Stimulated activated CD4-positive, alpha-beta T cell treated with anti-CD3 and anti-CD28 coated beads, Interleukin-4, amount 100 ng/mL, for 24 hours (primary cell): ENCODE data around the gene C3orf20.

Source experiments
- DNase-seq: peaks from one replicate; pipeline ENCODE4 v3.0.0-alpha.2; 2020

Gene C3orf20

GRCh38 chr3:14761866-14762265 is 86.9 kb downstream of the C3orf20 start:
- DNase-seq = no peak

DNA sequence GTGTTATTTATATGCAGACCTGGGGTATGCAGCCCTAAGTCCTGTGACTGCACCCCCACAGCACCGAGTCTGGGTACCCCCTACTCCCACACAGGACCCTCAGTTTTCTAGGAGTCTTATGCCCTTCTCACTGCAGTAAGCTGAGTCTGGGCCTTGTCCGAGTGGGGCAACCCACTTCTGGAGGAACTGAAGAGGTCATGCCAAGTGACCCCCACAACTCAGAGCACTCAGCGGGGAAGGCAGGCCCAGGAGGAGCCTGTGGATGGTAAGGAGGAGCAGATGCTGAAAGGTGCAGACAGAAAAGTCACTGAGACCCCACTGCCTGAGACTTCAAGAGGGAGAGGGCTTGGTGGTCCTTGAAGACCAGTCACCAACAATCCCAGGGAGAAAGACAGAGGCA is 87.8 kb downstream of the C3orf20 start:
- no peak for DNase-seq

DNA sequence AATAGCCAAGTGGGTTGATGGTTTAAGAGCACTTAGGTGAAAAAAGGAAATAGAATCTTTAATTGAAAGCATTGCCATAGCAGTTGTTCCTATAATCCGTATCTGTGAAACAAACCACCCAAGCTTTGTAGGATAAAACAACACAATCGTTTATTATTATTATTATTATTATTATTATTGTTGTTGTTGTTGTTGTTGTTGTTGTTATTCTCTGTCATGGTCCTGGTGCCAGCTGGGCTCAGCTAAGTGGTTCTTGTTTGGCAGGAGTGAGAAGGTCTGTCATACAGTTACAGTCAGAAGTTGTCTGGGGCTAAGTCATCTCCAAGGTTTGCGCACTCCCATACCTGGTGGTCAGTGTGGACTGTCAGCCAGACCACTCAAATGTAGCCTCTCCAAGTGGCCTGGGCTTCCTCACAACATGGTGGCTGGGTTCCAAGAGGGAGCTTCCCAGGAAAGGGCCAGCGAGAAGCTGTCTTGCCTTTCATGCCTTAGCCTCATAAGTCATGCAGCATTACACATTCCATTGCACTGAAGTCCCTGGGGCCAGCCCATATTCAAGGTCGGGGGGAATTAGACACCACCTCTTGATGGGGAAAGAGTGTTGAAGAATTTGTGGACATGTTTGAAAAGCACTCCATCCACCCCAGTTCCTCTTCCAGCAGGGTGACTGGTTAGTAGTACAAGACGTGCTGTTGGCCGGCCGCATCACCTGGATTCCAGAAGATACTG is 89.6 kb downstream of the C3orf20 start:
- DNase-seq = no peak

- DNase-seq = no peak
Measured at GRCh38 chr3:14765060-14765400, 90.1 kb downstream of the C3orf20 start.

- no peak for DNase-seq
Measured at GRCh38 chr3:14765576-14766427, 90.9 kb downstream of the C3orf20 start.

DNA sequence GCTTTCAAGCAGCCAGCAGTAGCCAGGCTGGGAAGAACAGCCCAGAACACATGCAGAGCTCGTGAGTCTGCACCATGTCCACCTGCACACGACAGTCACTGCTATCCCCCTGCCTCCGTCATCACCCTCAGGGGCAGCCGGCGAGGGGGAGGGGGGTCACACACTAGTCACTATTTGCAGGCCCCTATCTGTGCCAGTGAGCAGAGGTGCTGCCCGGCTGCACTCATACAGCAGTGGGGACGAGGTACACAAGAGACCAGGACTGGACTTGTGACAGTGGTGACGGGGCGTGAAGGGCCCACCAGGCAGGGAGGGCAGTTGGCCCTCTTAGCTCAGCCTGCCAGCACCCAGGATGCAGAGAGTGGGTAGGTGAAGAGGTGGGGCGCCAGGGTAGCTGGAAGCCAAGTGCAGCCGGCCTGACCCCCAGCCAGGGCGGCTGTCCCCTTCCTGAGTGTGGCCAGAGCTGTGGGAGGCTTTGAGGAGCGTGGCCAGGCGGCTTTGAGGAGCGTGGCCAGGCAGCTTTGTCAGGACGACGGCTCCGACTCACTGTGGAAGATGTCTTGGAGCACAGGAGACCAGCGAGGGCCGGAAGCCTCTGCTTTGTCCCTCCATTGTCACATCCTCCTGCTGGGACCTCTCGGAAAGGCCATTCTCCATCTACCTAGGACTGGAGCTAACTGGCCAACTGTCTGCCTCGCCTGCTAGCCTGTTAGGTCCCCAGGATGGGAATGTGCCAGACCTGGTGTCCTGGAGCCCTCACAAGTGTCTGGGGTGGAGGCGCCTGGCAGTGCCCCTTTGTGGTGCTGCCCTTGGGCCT is 91.7 kb downstream of the C3orf20 start:
- DNase-seq = no peak

- no peak for DNase-seq
Measured at GRCh38 chr3:14767245-14768051, 92.5 kb downstream of the C3orf20 start.

DNA sequence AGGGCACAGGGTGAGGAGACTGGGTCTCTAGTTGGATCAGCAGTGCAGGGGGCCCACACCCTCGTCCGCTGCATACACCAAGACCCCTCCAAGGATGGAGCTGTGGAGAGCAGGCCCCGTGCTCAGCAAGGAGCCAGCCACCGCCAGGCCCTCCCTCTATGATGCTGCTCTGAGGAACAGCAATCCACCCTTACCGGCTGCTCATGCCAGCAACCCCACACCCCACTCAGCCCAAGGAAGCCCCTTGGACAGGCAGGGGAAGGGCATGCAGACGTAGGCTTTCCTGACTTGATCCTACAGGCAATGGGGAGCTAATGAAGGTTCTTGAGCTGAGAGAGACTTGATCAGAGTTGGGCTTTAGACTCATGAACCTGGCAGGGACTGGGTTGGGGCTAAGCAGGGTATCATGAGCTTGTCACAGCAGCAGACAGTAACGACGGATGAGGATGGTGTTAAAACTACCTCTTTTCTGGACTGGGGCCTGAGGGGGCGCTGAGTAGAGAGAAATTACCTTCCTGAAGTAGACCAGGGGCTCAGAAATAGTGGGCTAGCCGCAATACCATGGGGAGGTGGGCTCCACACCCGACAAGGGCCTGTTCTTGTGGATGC is 93.3 kb downstream of the C3orf20 start:
- DNase-seq = no peak

DNA sequence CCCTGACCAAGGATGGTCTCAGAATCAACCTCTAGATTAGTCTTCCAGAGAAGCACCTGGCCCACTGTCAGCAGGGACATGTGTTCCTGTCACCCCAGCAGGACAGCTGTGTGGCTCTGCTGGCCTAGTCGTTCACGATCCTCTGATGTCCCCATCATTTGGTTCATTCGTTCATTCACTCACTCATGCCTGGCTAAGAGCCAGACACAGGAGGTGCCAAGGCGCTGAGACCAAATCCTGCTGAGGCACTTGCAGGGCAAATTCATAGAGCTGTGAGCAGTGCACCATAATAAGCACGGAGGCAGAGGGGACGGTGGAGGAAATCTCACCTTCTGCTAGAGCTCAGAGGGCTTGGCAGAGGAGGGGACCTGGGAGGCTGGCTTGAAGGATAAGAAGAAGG is 93.9 kb downstream of the C3orf20 start:
- no peak for DNase-seq

DNA sequence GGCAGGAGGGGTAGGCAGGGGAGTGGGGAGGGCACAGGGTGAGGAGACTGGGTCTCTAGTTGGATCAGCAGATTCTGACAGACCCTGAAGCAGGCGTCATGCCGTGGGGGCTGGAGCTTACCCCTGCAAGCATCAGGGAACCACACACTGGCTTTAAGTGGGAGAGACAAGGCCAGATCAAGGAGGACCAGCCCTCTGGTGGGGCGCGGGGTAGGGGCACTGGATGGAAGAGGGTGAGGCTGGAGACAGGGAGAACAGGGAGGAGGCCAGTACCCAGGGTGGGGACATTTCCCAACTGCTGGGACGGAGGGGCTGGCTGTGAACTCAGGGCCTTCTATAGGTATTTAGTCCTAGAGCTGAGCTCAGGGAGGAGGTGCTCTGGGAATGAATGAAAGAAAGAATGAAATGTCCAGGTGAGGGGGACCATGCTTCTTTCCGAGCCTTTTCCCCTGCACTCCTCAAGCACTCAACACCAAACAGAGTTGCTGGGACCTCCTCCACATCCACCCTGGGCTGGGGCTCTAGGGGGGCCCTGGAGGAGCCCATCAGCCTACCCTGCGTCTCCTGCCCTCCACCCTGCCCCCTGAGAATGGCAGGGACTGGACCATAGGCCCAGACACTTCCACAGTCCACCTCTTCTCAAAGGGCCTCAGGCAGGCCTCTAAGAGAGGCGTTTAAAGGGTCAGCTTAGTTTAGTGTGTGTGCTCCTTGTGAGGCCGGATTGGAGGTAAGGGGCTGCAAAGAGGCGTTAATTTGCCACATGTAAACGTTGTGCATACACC is 94.8 kb downstream of the C3orf20 start:
- no peak for DNase-seq

- no peak for DNase-seq
Measured at GRCh38 chr3:14770591-14770990, 95.7 kb downstream of the C3orf20 start.

DNA sequence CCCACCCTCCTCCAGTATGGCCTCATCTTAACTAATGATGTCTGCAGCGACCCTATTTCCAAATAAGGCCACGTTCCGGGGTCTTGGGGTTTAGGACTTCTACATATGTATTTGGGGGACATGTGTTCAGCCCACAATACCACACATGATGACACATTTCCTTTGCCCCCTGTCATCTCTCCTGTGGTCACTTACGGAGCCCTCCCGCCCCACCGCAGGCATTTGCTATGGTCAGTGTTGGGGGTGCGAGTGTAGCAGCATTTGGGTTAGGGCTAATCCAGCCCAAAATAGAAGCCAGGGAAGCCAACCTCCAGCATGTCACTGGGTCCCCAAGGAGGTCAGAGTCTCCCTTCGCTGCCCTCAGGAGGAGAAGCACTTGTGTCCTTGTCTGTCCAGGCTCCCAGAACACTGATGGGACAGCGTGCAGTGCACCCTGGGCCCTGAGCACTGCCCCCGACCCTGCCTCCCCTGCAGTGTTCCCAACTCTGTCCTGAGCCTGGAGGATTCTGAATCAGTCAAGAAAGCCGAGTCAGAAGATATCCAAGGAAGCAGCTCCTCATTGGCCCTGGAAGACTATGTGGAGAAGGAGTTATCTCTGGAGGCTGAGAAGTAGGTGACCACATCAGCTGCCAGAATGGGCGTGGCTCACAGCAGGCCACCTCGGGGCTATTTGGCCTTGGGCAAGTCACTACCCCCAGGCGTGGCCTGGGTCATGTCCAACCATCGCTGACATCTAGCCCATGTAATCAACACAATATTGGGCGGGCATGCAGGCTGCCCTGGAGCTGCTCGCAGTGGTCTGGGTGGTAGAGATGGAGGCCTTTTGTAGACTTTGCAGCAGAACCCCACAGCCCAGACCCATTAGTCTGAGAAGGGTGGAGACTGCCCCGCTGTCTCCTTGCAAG is 96.9 kb downstream of the C3orf20 start:
- no peak for DNase-seq

DNA sequence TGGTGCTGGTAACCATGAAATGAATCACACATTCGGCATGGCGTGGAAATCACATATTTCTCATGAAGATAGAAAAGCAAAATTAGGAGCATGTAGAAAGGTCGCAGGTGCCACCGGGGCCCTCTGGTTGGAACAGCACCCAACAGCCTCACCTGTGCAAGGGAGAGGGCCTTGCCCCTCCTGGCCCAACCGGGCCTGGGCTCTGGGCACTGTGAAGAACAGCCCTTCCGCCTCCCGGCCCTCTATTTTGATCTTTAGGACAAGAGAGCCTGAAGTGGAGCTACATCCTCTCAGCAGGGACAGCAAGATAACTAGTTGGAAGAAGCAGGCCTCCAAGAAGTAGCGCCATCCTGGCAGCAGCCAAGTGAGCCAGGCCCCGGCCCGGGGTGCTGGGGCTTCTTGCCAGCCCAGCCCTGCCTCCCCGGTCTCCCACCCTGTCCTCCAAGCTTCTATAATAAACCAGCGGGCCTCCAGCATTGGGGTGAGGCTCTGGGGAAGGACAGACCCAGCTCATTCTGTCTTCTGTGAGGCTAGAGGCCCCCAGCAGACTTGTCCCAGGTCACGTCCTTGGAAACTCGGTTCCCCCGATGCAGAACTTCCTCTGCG is 97.7 kb downstream of the C3orf20 start:
- DNase-seq = no peak

GRCh38 chr3:14773281-14773680 is 98.3 kb downstream of the C3orf20 start:
- no peak for DNase-seq

DNA sequence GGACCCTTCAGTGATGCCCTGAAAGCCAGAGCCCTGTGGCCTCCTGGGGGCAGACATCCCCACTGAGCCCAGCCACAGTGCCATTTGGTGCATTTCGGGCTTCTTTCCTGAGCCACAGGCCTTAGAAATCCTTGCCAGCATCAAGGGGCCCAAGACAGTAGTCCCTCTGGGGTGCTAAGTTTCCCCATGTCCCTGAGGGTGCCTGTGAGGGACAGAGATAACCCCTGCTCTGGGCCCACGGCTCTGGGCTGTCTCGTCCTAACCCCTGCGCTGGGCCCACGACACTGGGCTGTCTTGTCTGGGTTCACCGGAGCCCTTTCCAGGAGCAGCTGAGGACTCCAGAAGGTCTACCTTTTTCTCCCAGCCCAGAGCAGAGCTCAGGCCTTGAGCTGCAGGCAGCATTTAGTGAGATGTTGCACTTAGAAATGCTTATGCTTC is 98.8 kb downstream of the C3orf20 start:
- DNase-seq = no peak

DNA sequence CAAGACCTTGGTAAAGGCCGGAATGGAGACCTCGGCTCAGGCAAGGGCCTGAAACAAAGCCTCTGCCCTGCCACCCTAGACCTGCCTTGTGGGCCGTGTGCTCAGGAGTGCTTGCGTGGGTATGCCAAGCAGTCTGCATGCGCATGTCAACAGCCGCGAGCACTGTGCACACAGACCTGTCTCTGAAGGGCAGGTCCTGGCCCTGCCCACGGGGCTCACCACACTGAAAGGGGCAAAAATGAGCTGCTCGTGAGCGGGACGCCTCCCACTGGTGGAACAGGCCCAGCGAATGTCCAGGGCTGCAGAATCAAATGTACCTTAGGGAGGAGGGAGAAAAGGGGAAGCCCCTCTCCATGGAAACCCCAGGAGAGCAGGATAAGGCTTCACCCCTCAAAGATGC is 99.5 kb downstream of the C3orf20 start:
- no peak for DNase-seq

DNA sequence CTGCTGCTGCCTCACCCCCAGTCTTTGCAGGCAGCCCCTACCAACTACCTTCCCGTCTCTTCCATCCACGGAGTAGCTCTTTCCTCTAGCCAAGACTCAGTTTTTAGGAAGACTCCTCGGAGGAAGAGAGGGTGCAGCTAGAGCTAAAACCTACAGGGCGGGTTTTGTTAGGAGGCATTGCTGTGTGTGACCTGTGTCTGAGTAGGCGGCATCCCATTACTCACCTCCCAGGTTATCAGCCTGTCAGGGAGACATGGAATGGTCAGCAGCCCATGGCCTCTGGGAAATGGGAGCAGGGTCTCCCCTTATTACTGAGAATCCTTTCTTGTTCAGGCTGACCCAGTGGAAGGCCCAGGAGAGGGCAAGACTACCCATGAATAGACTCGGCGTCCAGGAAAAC is 100.1 kb downstream of the C3orf20 start:
- DNase-seq = no peak

DNA sequence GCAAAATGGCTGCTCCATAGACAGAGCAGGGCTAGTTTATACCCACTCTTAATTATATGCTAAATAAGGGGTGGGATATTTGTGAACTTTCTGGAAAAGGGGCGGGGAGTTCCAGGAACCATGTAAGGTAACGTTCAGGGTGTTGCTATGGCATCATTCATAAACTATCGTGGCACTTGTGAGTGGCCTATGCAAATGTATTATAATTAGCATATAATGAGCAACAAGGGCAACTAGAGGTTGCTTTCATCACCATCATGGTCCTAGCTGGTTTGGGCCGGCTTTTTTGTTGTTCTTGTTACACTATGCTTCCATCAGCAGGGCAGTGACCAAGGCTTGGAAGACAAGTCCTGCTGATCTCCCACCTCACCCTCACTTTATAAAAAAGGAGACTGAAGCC is 100.6 kb downstream of the C3orf20 start:
- DNase-seq = no peak

DNA sequence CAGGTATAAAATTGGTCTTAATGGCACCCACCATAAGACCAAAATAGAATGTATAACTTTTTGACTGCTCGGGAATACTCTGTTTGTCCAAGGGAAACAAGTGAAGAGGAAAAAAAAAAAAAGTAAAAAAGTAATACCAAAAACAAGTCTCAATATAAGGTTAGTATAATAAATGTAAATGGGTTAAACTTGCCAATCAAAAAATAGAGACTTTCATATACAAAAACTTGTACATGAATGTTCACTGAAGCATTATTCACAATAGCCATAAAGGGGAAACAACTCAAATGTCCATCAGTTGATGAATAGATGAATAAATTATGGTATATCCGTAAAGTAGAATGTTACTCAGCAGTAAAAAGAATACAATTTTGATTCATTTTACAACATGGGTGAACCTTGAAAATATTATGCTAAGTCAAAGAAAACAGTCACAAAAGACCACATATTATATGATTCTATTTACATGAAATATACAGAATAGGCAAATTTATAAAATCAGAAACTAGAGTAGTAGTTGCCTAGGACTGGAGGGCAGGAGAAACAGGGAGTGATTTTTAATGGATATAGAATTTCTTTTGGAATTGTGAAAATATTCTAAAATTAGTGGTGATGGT is 104.2 kb downstream of the C3orf20 start:
- no peak for DNase-seq
